Measurements from ENCODE around the gene PABPN1L. TPM values are rescaled to one million over a fixed set of nuclear protein-coding genes. Genes with fewer than 3 reads are reported as not detected.

Gene PABPN1L
- total and polyA plus RNA-seq, 12 donors = 0.21 TPM; not detected in 11

- intact Hi-C loops (cut with DNase I) = no loop called here
- peaks cover 0 to 4% (median 0%) of the 10 kb centered on the region in 9 donors for H3K4me1 ChIP-seq
- ATAC-seq (no peak), DNase-seq (peak in 1 of 2 donors; percentile 9)
- H3K9me3 ChIP-seq = no peaks in the 10 kb centered on the region
- no peak for TF ChIP-seq CTCF (IDR thresholded peaks at IDR 0.05)
- H3K4me3 ChIP-seq = no peak overlapping the region
- WGBS, 2 donors = 91 to 92% methylated on average over 19 of the region's 19 CpGs
- no peaks in the 10 kb centered on the region for H3K27me3 ChIP-seq
- H3K36me3 ChIP-seq = peaks cover 0 to 69% (median 9%) of the 10 kb centered on the region in 9 donors
- H3K27ac ChIP-seq = no peak overlapping the region
These were observed 27.9 kb downstream of the PABPN1L start for GRCh38 chr16:88838566-88838965.

- Histone ChIP-seq H3K27ac (no peak overlapping the region), H3K4me1 (peaks cover 0 to 4% (median 0%) of the 10 kb centered on the region in 9 donors), H3K9me3 (no peaks in the 10 kb centered on the region), H3K36me3 (peaks cover 0 to 62% (median 9%) of the 10 kb centered on the region in 9 donors), H3K4me3 (no peak overlapping the region), H3K27me3 (no peaks in the 10 kb centered on the region)
- intact Hi-C loops (cut with DNase I) = loop anchor here in 1 of 10 donors (1.0 kb wide), 1 partner anchor 18 kb away; no protein-coding TSS in a partner anchor
- no peak for ATAC-seq
- DNase-seq = peak in 1 of 2 donors; percentile 7
- no peak for TF ChIP-seq CTCF (IDR thresholded peaks at IDR 0.05)
- WGBS, 2 donors = 89 to 94% methylated on average over 20 of the region's 20 CpGs
These were observed 28.7 kb downstream of the PABPN1L start for GRCh38 chr16:88837806-88838205.

GRCh38 chr16:88836791-88837190, 29.7 kb downstream of the PABPN1L start:
- no peak for TF ChIP-seq CTCF (IDR thresholded peaks at IDR 0.05)
- WGBS, 2 donors = 92 to 93% methylated on average over 17 of the region's 17 CpGs
- DNase-seq (no peak), ATAC-seq (no peak)
- Histone ChIP-seq H3K27me3 (no peaks in the 10 kb centered on the region), H3K9me3 (no peaks in the 10 kb centered on the region), H3K4me3 (no peak overlapping the region), H3K36me3 (peaks cover 0 to 54% (median 9%) of the 10 kb centered on the region in 9 donors), H3K4me1 (peaks cover 0 to 4% (median 0%) of the 10 kb centered on the region in 9 donors), H3K27ac (no peak overlapping the region)
- intact Hi-C loops (cut with DNase I) = loop anchor here in 1 of 10 donors (1.0 kb wide), 1 partner anchor 16 kb away; no protein-coding TSS in a partner anchor

- Histone ChIP-seq H3K4me1 (peaks cover 0 to 4% (median 0%) of the 10 kb centered on the region in 9 donors), H3K36me3 (peaks cover 0 to 50% (median 9%) of the 10 kb centered on the region in 9 donors), H3K4me3 (no peak overlapping the region), H3K27ac (no peak overlapping the region), H3K27me3 (no peaks in the 10 kb centered on the region), H3K9me3 (no peaks in the 10 kb centered on the region)
- 93 to 96% methylated on average over 33 of the region's 33 CpGs for WGBS, 2 donors
- TF ChIP-seq CTCF (IDR thresholded peaks at IDR 0.05) = no peak
- DNase-seq (no peak), ATAC-seq (peak in 1 of 8 donors; percentile 5)
- intact Hi-C loops (cut with DNase I) = no loop called here
These were observed 30.6 kb downstream of the PABPN1L start for GRCh38 chr16:88835818-88836217.

Data from heart right ventricle (tissue), 16 donors.